GM23248 (cell line): ENCODE data around the gene NR3C2. TPM values are rescaled to one million over a fixed set of nuclear protein-coding genes. Genes with fewer than 3 reads are reported as not detected.

Source experiments
- DNase-seq: peaks from one replicate; pipeline ENCODE4 v3.0.0-alpha.2; 2015
- H2AFZ ChIP-seq: fragments of 200-600 bp; sonication (generic); 2 replicates; pipeline ENCODE4 v1.6.1; 2016; ENCODE audit warnings: antibody characterized with exemption
- H3F3A ChIP-seq: fragments of 200-600 bp; sonication (generic); 2 replicates; pipeline ENCODE4 v1.6.1; 2016; ENCODE audit warnings: mild to moderate bottlenecking, antibody characterized with exemption, mixed run types; ENCODE audit not compliant: insufficient read depth
- H3K27ac ChIP-seq: fragments of 200-600 bp; sonication (generic); 2 replicates; pipeline ENCODE4 v1.5.1; 2016; ENCODE audit warnings: mild to moderate bottlenecking
- H3K27me3 ChIP-seq: fragments of 200-600 bp; sonication (generic); replicated peaks from 2 replicates; pipeline ENCODE4 v1.6.1; 2016; ENCODE audit warnings: mild to moderate bottlenecking; ENCODE audit not compliant: insufficient read depth
- H3K36me3 ChIP-seq: fragments of 200-600 bp; sonication (generic); 2 replicates; pipeline ENCODE4 v1.6.1; 2016; ENCODE audit warnings: low read depth, mild to moderate bottlenecking
- H3K4me1 ChIP-seq: fragments of 200-600 bp; sonication (generic); 2 replicates; pipeline ENCODE4 v1.6.1; 2016; ENCODE audit warnings: mild to moderate bottlenecking; ENCODE audit not compliant: insufficient read depth
- H3K4me2 ChIP-seq: fragments of 200-600 bp; sonication (generic); one replicate; pipeline ENCODE4 v1.6.1; 2016; ENCODE audit warnings: mild to moderate bottlenecking; ENCODE audit not compliant: unreplicated experiment
- H3K4me3 ChIP-seq: fragments of 200-600 bp; sonication (generic); 2 replicates; pipeline ENCODE4 v1.5.1; 2016; ENCODE audit warnings: mild to moderate bottlenecking
- H3K79me2 ChIP-seq: fragments of 200-600 bp; sonication (generic); 2 replicates; pipeline ENCODE4 v1.6.1; 2016; ENCODE audit warnings: mild to moderate bottlenecking; ENCODE audit not compliant: insufficient read depth
- H3K9ac ChIP-seq: fragments of 200-600 bp; sonication (generic); 2 replicates; pipeline ENCODE4 v1.6.1; 2016; ENCODE audit warnings: mild to moderate bottlenecking
- H3K9me2 ChIP-seq: fragments of 200-600 bp; sonication (generic); 2 replicates; pipeline ENCODE4 v1.6.1; 2016; ENCODE audit warnings: mixed run types, mild to moderate bottlenecking, moderate library complexity; ENCODE audit not compliant: insufficient read depth
- H3K9me3 ChIP-seq: fragments of 200-600 bp; sonication (generic); one replicate; pipeline ENCODE4 v1.6.1; 2017; ENCODE audit warnings: low read depth
- H4K20me1 ChIP-seq: fragments of 200-600 bp; sonication (generic); 2 replicates; pipeline ENCODE4 v1.6.0; 2016; ENCODE audit not compliant: insufficient read depth
- EZH2 ChIP-seq: fragments of 200-600 bp; sonication (generic); IDR thresholded peaks from 2 replicates; pipeline ENCODE4 v1.6.1; 2018; ENCODE audit warnings: antibody characterized with exemption, mild to moderate bottlenecking; ENCODE audit not compliant: insufficient read depth, poor library complexity, severe bottlenecking
- EZH2phosphoT487 ChIP-seq: fragments of 200-600 bp; sonication (generic); IDR thresholded peaks from 2 replicates; pipeline ENCODE4 v1.6.1; 2018; ENCODE audit warnings: antibody characterized with exemption, moderate library complexity, mild to moderate bottlenecking, low read depth; ENCODE audit not compliant: insufficient read depth
- WGBS, 2 experiments: methylation state at CpG; one replicate each; pipeline ENCODE4 v1.1.6; 2015 to 2017; ENCODE audit warnings: low lambda C conversion rate in 2 of 2, low coverage in 1 of 2; ENCODE audit errors: missing lambda C conversion rate in 2 of 2; 5-methylcytosine and 5-hydroxymethylcytosine counted together
- in situ Hi-C: fragments of 300-500 bp; cut with MboI; formaldehyde crosslinking; loops from 2 replicates; pipeline ENCODE4 v1.15.0; 2020
- polyA plus RNA-seq: library from polyadenylated mRNA; unstranded; fragments of >200 nt; fragmentation: Nextera tagmentation; extraction: Ambion mirVana; gene quantifications from 2 replicates; pipeline ENCODE4 v1.2.1, GENCODE V29; 2016
- total RNA-seq: library from RNA; depleted of rRNA; stranded (reverse); fragments of >200 nt; shearing (Covaris generic); gene quantifications from 2 replicates; pipeline ENCODE4 v1.2.3, GENCODE V29; 2014

The NR3C2 gene
- total and polyA plus RNA-seq, 2 experiments from 2014 or later, result 0.04 TPM; not detected in 1

- Histone ChIP-seq H3K27ac (no peak overlapping the region), H3K4me1 (no peaks in the 10 kb centered on the region), H4K20me1 (no peaks in the 10 kb centered on the region), H3K9me2 (no peaks in the 10 kb centered on the region), H3K9ac (no peak overlapping the region), H3K36me3 (no peaks in the 10 kb centered on the region), H3K9me3 (no peaks in the 10 kb centered on the region), H3K27me3 (no peaks in the 10 kb centered on the region), H3K4me2 (no peak overlapping the region), H2AFZ (no peak overlapping the region), H3K4me3 (no peak overlapping the region), H3K79me2 (no peaks in the 10 kb centered on the region), H3F3A (no peaks in the 10 kb centered on the region)
- DNase-seq, result no peak
- in situ Hi-C loops, result no loop called here
- TF ChIP-seq EZH2, result no peak
- no peak for TF ChIP-seq EZH2phosphoT487
- WGBS, 2 experiments, result 25 to 29% methylated on average over 5 of the region's 5 CpGs
Observed at GRCh38 chr4:148345509-148345908, 96.7 kb downstream of the NR3C2 start.

GRCh38 chr4:148344941-148345340, 97.3 kb downstream of the NR3C2 start:
- Histone ChIP-seq H3K4me3 (no peak overlapping the region), H3K9ac (no peak overlapping the region), H3K36me3 (no peaks in the 10 kb centered on the region), H3K9me2 (no peaks in the 10 kb centered on the region), H3K9me3 (no peaks in the 10 kb centered on the region), H3F3A (no peaks in the 10 kb centered on the region), H3K27ac (no peak overlapping the region), H3K79me2 (no peaks in the 10 kb centered on the region), H3K4me1 (no peaks in the 10 kb centered on the region), H2AFZ (no peak overlapping the region), H3K4me2 (no peak overlapping the region), H4K20me1 (no peaks in the 10 kb centered on the region), H3K27me3 (no peaks in the 10 kb centered on the region)
- WGBS, 2 experiments, result 0 to 1% methylated on average over 1 of the region's 1 CpG
- in situ Hi-C loops, result no loop called here
- DNase-seq, result no peak
- TF ChIP-seq EZH2phosphoT487, result no peak
- TF ChIP-seq EZH2, result no peak

- in situ Hi-C loops, result no loop called here
- H3K4me3 ChIP-seq, result no peak overlapping the region
- H3K9me3 ChIP-seq, result no peaks in the 10 kb centered on the region
- no peaks in the 10 kb centered on the region for H4K20me1 ChIP-seq
- H3K9ac ChIP-seq, result no peak overlapping the region
- no peaks in the 10 kb centered on the region for H3K4me1 ChIP-seq
- no peak overlapping the region for H2AFZ ChIP-seq
- DNase-seq, result no peak
- H3K27me3 ChIP-seq, result no peaks in the 10 kb centered on the region
- no peak overlapping the region for H3K4me2 ChIP-seq
- no peaks in the 10 kb centered on the region for H3K36me3 ChIP-seq
- no peaks in the 10 kb centered on the region for H3K9me2 ChIP-seq
- no peak for TF ChIP-seq EZH2
- WGBS, 2 experiments, result 76 to 85% methylated on average over 2 of the region's 2 CpGs
- no peaks in the 10 kb centered on the region for H3K79me2 ChIP-seq
- no peak overlapping the region for H3K27ac ChIP-seq
- H3F3A ChIP-seq, result no peaks in the 10 kb centered on the region
Observed at GRCh38 chr4:148344352-148344751, 97.9 kb downstream of the NR3C2 start.

- no peak overlapping the region for H3K9ac ChIP-seq
- H2AFZ ChIP-seq, result no peak overlapping the region
- H3K9me2 ChIP-seq, result no peaks in the 10 kb centered on the region
- no peaks in the 10 kb centered on the region for H3K36me3 ChIP-seq
- no peaks in the 10 kb centered on the region for H4K20me1 ChIP-seq
- H3K4me3 ChIP-seq, result no peak overlapping the region
- in situ Hi-C loops, result no loop called here
- no peaks in the 10 kb centered on the region for H3F3A ChIP-seq
- no peak for TF ChIP-seq EZH2
- TF ChIP-seq EZH2phosphoT487, result no peak
- no peaks in the 10 kb centered on the region for H3K9me3 ChIP-seq
- H3K4me2 ChIP-seq, result no peak overlapping the region
- WGBS, 2 experiments, result 66 to 68% methylated on average over 13 of the region's 13 CpGs
- no peaks in the 10 kb centered on the region for H3K4me1 ChIP-seq
- no peaks in the 10 kb centered on the region for H3K27me3 ChIP-seq
- no peak overlapping the region for H3K27ac ChIP-seq
- DNase-seq, result no peak
- no peaks in the 10 kb centered on the region for H3K79me2 ChIP-seq
Observed at GRCh38 chr4:148341980-148342800, 100.0 kb downstream of the NR3C2 start.
